HepG2 (cell line): ENCODE measurements around the gene RRBP1. TPM values are rescaled to one million over a fixed set of nuclear protein-coding genes. Genes with fewer than 3 reads are reported as not detected.
A peak's percentile ranks its signal among the peaks of the same experiment; 100 is the strongest.

Source experiments
- ATAC-seq: fragments of 200-7000 bp; cut with Tn5 transposase; 3 replicates; pipeline ENCODE4 v1.9.1; 2020; ENCODE audit warnings: mild to moderate bottlenecking, moderate library complexity
- BruUV-seq: library from RNA; stranded (reverse); fragments of 400-500 nt; replicated peaks from 2 replicates; lab custom pipeline; 2021; lab: Mats Ljungman, UMichigan
- CTCF ChIA-PET: fragments of 300-600 bp; formaldehyde crosslinking; extraction: SDS; loops from one replicate; lab custom pipeline; 2021; ENCODE audit warnings: low total read pairs, inconsistent platforms, low intra/inter-chr PET ratio; lab: Yijun Ruan, JAX
- POLR2A ChIA-PET: fragments of 350-600 bp; sonication (Branson Sonifier 250); formaldehyde crosslinking; loops from one replicate; lab custom pipeline; 2020; ENCODE audit warnings: antibody characterized with exemption, inconsistent platforms; lab: Yijun Ruan, JAX
- DNase-seq: peaks from one replicate; pipeline ENCODE4 v3.0.0-alpha.2; 2015; ENCODE audit warnings: low spot score
- FAIRE-seq: peaks from 3 replicates; lab custom pipeline; 2011; peaks lifted over from hg19 to GRCh38; lab: Jason Lieb, UNC
- H2AFZ ChIP-seq: one replicate; pipeline ENCODE4 v1.6.1; 2011; ENCODE audit warnings: low read length, inconsistent platforms
- H3K27ac ChIP-seq: fragments of 300-600 bp; 3 replicates; pipeline ENCODE4 v1.8.0; 2011; ENCODE audit warnings: mixed run types, mild to moderate bottlenecking, mixed read lengths, low read length, inconsistent platforms; ENCODE audit not compliant: insufficient read depth; ENCODE audit errors: extremely low read length
- H3K27me3 ChIP-seq, 2 experiments: fragments of 200-600 bp in 1 of 2; 2 replicates in 1 of 2; 3 replicates in 1 of 2; pipeline versions ENCODE4 v1.6.0 to v1.8.0; 2011; ENCODE audit warnings: low read length in 2 of 2, mild to moderate bottlenecking in 2 of 2, moderate library complexity in 2 of 2, inconsistent platforms in 1 of 2; ENCODE audit not compliant: insufficient read depth in 2 of 2, control insufficient read depth in 1 of 2
- H3K36me3 ChIP-seq, 2 experiments: fragments of 200-600 bp in 1 of 2; replicated peaks in 1 of 2; 2 replicates in 1 of 2; 3 replicates in 1 of 2; pipeline versions ENCODE4 v1.5.1 to v1.8.0; 2011; ENCODE audit warnings: low read length in 2 of 2, inconsistent platforms in 1 of 2; ENCODE audit not compliant: insufficient read depth in 2 of 2, control insufficient read depth in 1 of 2
- H3K4me1 ChIP-seq: 2 replicates; pipeline ENCODE4 v1.5.1; 2012; ENCODE audit warnings: low read length, inconsistent platforms; ENCODE audit not compliant: insufficient read depth
- H3K4me2 ChIP-seq: 2 replicates; pipeline ENCODE4 v1.6.0; 2011; ENCODE audit warnings: low read depth, low read length, inconsistent platforms
- H3K4me3 ChIP-seq, 3 experiments: fragments of 200-600 bp in 1 of 3; sonication (generic), shearing (Covaris generic) in 1 of 3; replicated peaks in 1 of 3; 2 replicates each; pipeline ENCODE4 v1.5.1; 2011 to 2016; ENCODE audit warnings: low read length in 3 of 3, inconsistent platforms in 2 of 3, low read depth in 2 of 3, mild to moderate bottlenecking in 2 of 3, control low read depth in 1 of 3, mixed read lengths in 1 of 3; ENCODE audit not compliant: insufficient read depth in 1 of 3
- H3K79me2 ChIP-seq: one replicate; pipeline ENCODE4 v1.6.1; 2011; ENCODE audit warnings: low read length, inconsistent platforms; ENCODE audit not compliant: insufficient read depth
- H3K9ac ChIP-seq: 2 replicates; pipeline ENCODE4 v1.6.0; 2011; ENCODE audit warnings: mild to moderate bottlenecking, low read depth, low read length, inconsistent platforms; ENCODE audit not compliant: insufficient read depth
- H3K9me3 ChIP-seq: 2 replicates; pipeline ENCODE4 v1.5.1; 2012; ENCODE audit warnings: mild to moderate bottlenecking, low read length
- H4K20me1 ChIP-seq: 2 replicates; pipeline ENCODE4 v1.6.0; 2011; ENCODE audit warnings: inconsistent platforms, mild to moderate bottlenecking, low read length, moderate library complexity; ENCODE audit not compliant: insufficient read depth
- AGO2 ChIP-seq: fragments of 200-400 bp; formaldehyde crosslinking; optimal IDR thresholded peaks from 2 replicates; pipeline ENCODE3; 2017; ENCODE audit warnings: mild to moderate bottlenecking, low read depth, low read length, moderate library complexity
- HOXA3 ChIP-seq: sonication (generic); formaldehyde crosslinking; IDR thresholded peaks from 2 replicates; pipeline ENCODE4 v1.5.0; 2020; ENCODE audit warnings: missing genetic modification reagents
- MYC ChIP-seq: sonication (generic); formaldehyde crosslinking; IDR thresholded peaks from 2 replicates; pipeline ENCODE4 v1.9.0; 2021; ENCODE audit warnings: missing genetic modification reagents, borderline replicate concordance
- PHF8 ChIP-seq: sonication (generic); formaldehyde crosslinking; IDR thresholded peaks from 2 replicates; pipeline ENCODE4 v1.5.0; 2020; ENCODE audit warnings: missing genetic modification reagents
- POLR2A ChIP-seq, 2 experiments: IDR thresholded peaks; 2 replicates each; pipeline ENCODE4 v1.6.1; 2011; ENCODE audit warnings: low read depth in 2 of 2, low read length in 2 of 2, mild to moderate bottlenecking in 1 of 2, moderate library complexity in 1 of 2; ENCODE audit not compliant: insufficient read depth in 1 of 2
- POLR2AphosphoS2 ChIP-seq: IDR thresholded peaks from 2 replicates; pipeline ENCODE4 v1.6.1; 2011; ENCODE audit warnings: low read depth, low read length, improper control_type of control experiment
- POLR2G ChIP-seq: fragments of 200-400 bp; formaldehyde crosslinking; IDR thresholded peaks from 2 replicates; pipeline ENCODE4 v1.6.1; 2018; ENCODE audit warnings: mild to moderate bottlenecking, low read depth, low read length, moderate library complexity
- RBM22 ChIP-seq: fragments of 200-400 bp; formaldehyde crosslinking; optimal IDR thresholded peaks from 2 replicates; pipeline ENCODE3; 2017; ENCODE audit warnings: mild to moderate bottlenecking, low read length, moderate library complexity
- RBM39 ChIP-seq: fragments of 200-400 bp; formaldehyde crosslinking; IDR thresholded peaks from one replicate; pipeline ENCODE4 v1.6.1; 2018; ENCODE audit warnings: antibody characterized with exemption, mild to moderate bottlenecking, low read depth, low read length; ENCODE audit not compliant: poor library complexity, severe bottlenecking
- RXRA ChIP-seq: sonication (generic); formaldehyde crosslinking; IDR thresholded peaks from 2 replicates; pipeline ENCODE4 v1.5.1; 2020; ENCODE audit warnings: missing genetic modification reagents
- SRSF1 ChIP-seq: fragments of 200-400 bp; formaldehyde crosslinking; optimal IDR thresholded peaks from 2 replicates; pipeline ENCODE3; 2017; ENCODE audit warnings: mild to moderate bottlenecking, low read depth, low read length, moderate library complexity
- ZNF605 ChIP-seq: sonication (generic); formaldehyde crosslinking; IDR thresholded peaks from 2 replicates; pipeline ENCODE4 v1.8.0; 2022; ENCODE audit warnings: mild to moderate bottlenecking, missing genetic modification reagents
- ZNF652 ChIP-seq: IDR thresholded peaks from 2 replicates; pipeline ENCODE4 v1.6.1; 2016; ENCODE audit warnings: low read depth, borderline replicate concordance
- ZNF776 ChIP-seq: sonication (generic); formaldehyde crosslinking; IDR thresholded peaks from 2 replicates; pipeline ENCODE4 v1.4.0; 2020; ENCODE audit warnings: mild to moderate bottlenecking, missing genetic modification reagents
- ZNF883 ChIP-seq: sonication (generic); formaldehyde crosslinking; IDR thresholded peaks from 2 replicates; pipeline ENCODE4 v1.5.1; 2020; ENCODE audit warnings: mild to moderate bottlenecking, missing genetic modification reagents; ENCODE audit errors: not compliant biosample characterization
- WGBS: methylation state at CpG from one replicate; pipeline ENCODE4 v1.1.6; 2017; ENCODE audit warnings: low lambda C conversion rate; 5-methylcytosine and 5-hydroxymethylcytosine counted together
- in situ Hi-C: cut with HindIII; loops from 2 replicates; pipeline ENCODE4 v1.10.0; 2017; ENCODE audit warnings: low pct_unique_long_range_greater_than_20kb; ENCODE audit not compliant: extremely low pct_ligation_motif_present
- intact Hi-C: fragments of 100-400 bp; cut with micrococcal nuclease; formaldehyde crosslinking; loops from one replicate; pipeline ENCODE4 v1.10.0; 2022; ENCODE audit not compliant: unreplicated experiment
- polyA plus RNA-seq, 8 experiments: library from polyadenylated mRNA; depleted of rRNA in 3 of 8; stranded (reverse) in 7 of 8; unstranded in 1 of 8; fragments of >200 nt; fragmentation: Illumina TruSeq in 4 of 8; extraction: Trizol in 4 of 8; gene quantifications; 2 replicates each; pipeline versions ENCODE4 v1.2.1 to v1.2.3, GENCODE V29; 2011 to 2016; ENCODE audit warnings: low read depth in 4 of 8, missing spikeins in 1 of 8, mixed read lengths in 1 of 8; ENCODE audit not compliant: insufficient read depth in 1 of 8
- total RNA-seq, 5 experiments: library from RNA; depleted of rRNA; stranded (reverse); fragments of >200 nt; fragmentation: Illumina TruSeq; extraction: Trizol; gene quantifications; 2 replicates each; pipeline ENCODE4 v1.2.3, GENCODE V29; 2016; ENCODE audit warnings: low read depth in 1 of 5
- TF ChIP-seq, protein P1 (sequence below): sonication (generic); formaldehyde crosslinking; IDR thresholded peaks from 2 replicates; pipeline ENCODE4 v1.5.1; 2020; ENCODE audit warnings: mild to moderate bottlenecking, moderate library complexity, missing genetic modification reagents
- TF ChIP-seq, protein P2 (sequence below): sonication (generic); formaldehyde crosslinking; IDR thresholded peaks from 2 replicates; pipeline ENCODE4 v1.5.1; 2020; ENCODE audit warnings: mild to moderate bottlenecking, missing genetic modification reagents, moderate library complexity

Gene RRBP1
- total and polyA plus RNA-seq, 2 of the 13 experiments (the other 11 are each of a cell fraction or from before 2014, with no cell fraction given), result 150 to 222 TPM

DNA sequence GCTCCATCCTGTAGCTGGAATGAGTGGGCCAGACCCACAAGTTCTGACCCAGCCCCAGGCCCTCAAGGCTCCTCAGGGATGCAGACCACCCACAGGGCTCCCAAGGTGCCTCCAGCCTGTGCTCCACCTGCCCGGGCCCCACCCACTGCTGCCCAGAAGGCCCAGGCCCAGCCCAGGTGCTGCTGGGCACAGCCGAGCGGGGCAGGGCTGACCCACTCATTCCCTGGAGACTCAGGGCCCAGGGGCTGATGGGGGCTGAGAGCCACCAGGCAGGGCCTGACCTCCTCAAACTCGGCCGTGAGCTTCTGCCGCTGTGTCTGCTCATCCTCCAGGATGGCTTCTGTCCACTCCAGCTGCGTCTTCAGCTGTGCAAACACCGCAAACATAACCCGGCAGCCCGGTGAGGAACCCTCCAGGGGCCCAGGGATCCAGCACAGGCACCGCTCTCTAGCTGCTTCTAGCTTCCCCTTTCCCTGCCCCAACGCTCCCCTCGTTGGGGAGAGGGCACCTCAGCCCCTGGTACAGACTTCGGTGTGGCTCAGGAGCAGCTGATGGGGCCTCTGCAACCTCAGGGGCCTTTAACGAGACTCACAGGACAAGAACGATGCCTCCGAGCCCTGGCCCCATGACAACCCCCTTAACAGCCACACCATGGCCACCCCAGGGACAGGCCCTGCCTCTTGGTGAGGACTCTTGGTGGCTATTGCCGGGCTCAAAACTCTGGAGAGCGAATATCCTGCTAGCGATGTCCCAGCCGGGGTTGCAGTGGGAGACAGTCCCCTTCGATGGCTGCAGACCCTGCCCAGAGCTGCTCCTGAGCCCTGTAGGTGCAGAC, 66.2 kb downstream of the RRBP1 start:
- Histone ChIP-seq H3K4me3 (no peak overlapping the region), H3K79me2 (no peaks in the 10 kb centered on the region), H3K27ac (no peak overlapping the region), H2AFZ (no peak overlapping the region), H3K4me1 (peaks cover 22% of the 10 kb centered on the region), H3K36me3 (peaks cover 57 to 69% of the 10 kb centered on the region in 2 experiments), H3K9me3 (no peaks in the 10 kb centered on the region), H3K27me3 (no peaks in the 10 kb centered on the region), H3K4me2 (no peak overlapping the region), H4K20me1 (peaks cover 28% of the 10 kb centered on the region; the same call in 1 of the 2 replicates), H3K9ac (no peak overlapping the region)
- no peak for FAIRE-seq
- TF ChIP-seq ZNF883 (CRISPR knock-in tag) (peak; percentile 63), MYC (CRISPR knock-in tag) (peak; percentile 42; the same call in 1 of the 2 replicates), RBM22 (peak; percentile 69), POLR2A (IDR thresholded peaks at IDR 0.05; ENCODE audit: insufficient read depth in 1 of 2, low read depth in 2 of 2, low read length in 2 of 2) (peak in 1 of 2 experiments; percentile 31; a peak in 1 of 4 replicates), HOXA3 (no peak), SRSF1 (peak; percentile 24), POLR2AphosphoS2 (peak; percentile 77), ZNF605 (CRISPR knock-in tag) (no peak), PHF8 (CRISPR knock-in tag) (0 out of 2 replicates have a peak, but pooled peaks have one; percentile 6), RBM39 (peak; percentile 30), RXRA (0 out of 2 replicates have a peak, but pooled peaks have one; percentile 3), ZNF776 (0 out of 2 replicates have a peak, but pooled peaks have one; percentile 46), ZNF652 (CRISPR knock-in tag) (no peak), AGO2 (peak; percentile 95), POLR2G (peak; percentile 8; the same call in 1 of the 2 replicates)
- TF ChIP-seq, protein P1, sequence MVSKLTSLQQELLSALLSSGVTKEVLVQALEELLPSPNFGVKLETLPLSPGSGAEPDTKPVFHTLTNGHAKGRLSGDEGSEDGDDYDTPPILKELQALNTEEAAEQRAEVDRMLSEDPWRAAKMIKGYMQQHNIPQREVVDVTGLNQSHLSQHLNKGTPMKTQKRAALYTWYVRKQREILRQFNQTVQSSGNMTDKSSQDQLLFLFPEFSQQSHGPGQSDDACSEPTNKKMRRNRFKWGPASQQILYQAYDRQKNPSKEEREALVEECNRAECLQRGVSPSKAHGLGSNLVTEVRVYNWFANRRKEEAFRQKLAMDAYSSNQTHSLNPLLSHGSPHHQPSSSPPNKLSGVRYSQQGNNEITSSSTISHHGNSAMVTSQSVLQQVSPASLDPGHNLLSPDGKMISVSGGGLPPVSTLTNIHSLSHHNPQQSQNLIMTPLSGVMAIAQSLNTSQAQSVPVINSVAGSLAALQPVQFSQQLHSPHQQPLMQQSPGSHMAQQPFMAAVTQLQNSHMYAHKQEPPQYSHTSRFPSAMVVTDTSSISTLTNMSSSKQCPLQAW (CRISPR knock-in tag), result no peak
- TF ChIP-seq, protein P2, sequence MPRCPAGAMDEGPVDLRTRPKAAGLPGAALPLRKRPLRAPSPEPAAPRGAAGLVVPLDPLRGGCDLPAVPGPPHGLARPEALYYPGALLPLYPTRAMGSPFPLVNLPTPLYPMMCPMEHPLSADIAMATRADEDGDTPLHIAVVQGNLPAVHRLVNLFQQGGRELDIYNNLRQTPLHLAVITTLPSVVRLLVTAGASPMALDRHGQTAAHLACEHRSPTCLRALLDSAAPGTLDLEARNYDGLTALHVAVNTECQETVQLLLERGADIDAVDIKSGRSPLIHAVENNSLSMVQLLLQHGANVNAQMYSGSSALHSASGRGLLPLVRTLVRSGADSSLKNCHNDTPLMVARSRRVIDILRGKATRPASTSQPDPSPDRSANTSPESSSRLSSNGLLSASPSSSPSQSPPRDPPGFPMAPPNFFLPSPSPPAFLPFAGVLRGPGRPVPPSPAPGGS, result 0 out of 2 replicates have a peak, but pooled peaks have one; percentile 30
- no TSS peak for BruUV-seq
- POLR2A ChIA-PET, result no interaction called here
- 83% methylated on average over 22 of the region's 22 CpGs for WGBS
- ATAC-seq, result no peak
- intact Hi-C loops (no loop called here), in situ Hi-C loops (no loop called here)
- no peak for DNase-seq
- CTCF ChIA-PET, result no interaction called here
